ENCODE measurements around the gene TP53I13.

Gene TP53I13

GRCh38 chr17:29581583-29582253 lies 13.2 kb downstream of the TP53I13 start:
- no peak for DNase-seq (ENCODE audit: low read depth)

- no peak for DNase-seq (ENCODE audit: low read depth)
These were observed 13.8 kb downstream of the TP53I13 start for GRCh38 chr17:29582254-29582765.

- DNase-seq (ENCODE audit: low read depth) = no peak
These were observed 14.3 kb downstream of the TP53I13 start for GRCh38 chr17:29582772-29583171.

GRCh38 chr17:29583324-29584248 lies 15.1 kb downstream of the TP53I13 start:
- no peak for DNase-seq (ENCODE audit: low read depth)

- DNase-seq (ENCODE audit: low read depth) = no peak
These were observed 16.1 kb downstream of the TP53I13 start for GRCh38 chr17:29584452-29585079.

GRCh38 chr17:29585080-29585751 lies 16.7 kb downstream of the TP53I13 start:
- DNase-seq (ENCODE audit: low read depth) = no peak

GRCh38 chr17:29586676-29587469 lies 18.4 kb downstream of the TP53I13 start:
- no peak for DNase-seq (ENCODE audit: low read depth)

GRCh38 chr17:29587591-29587990 lies 19.1 kb downstream of the TP53I13 start:
- DNase-seq (ENCODE audit: low read depth) = no peak

GRCh38 chr17:29588017-29588561 lies 19.6 kb downstream of the TP53I13 start:
- no peak for DNase-seq (ENCODE audit: low read depth)

GRCh38 chr17:29588562-29589411 lies 20.3 kb downstream of the TP53I13 start:
- DNase-seq (ENCODE audit: low read depth) = no peak

GRCh38 chr17:29589524-29590410 lies 21.3 kb downstream of the TP53I13 start, which contains the start of gene GIT1:
TSS of gene GIT1 (minus strand) at chr17:29589648. CDS start at chr17:29589378, 270 bp downstream.
- DNase-seq (ENCODE audit: low read depth) = peak; percentile 69

- no peak for DNase-seq (ENCODE audit: low read depth)
These were observed 22.1 kb downstream of the TP53I13 start for GRCh38 chr17:29590411-29591145.

- no peak for DNase-seq (ENCODE audit: low read depth)
These were observed 22.7 kb downstream of the TP53I13 start for GRCh38 chr17:29591146-29591736.

- DNase-seq (ENCODE audit: low read depth) = peak; percentile 59
These were observed 23.5 kb downstream of the TP53I13 start for GRCh38 chr17:29591737-29592608.

GRCh38 chr17:29592850-29593551 lies 24.5 kb downstream of the TP53I13 start, which contains the start of gene ANKRD13B:
TSS of gene ANKRD13B (plus strand) at chr17:29593132. CDS start at chr17:29593622, 490 bp downstream.
- no peak for DNase-seq (ENCODE audit: low read depth)

Data from stimulated activated CD8-positive, alpha-beta memory T cell treated with anti-CD3 and anti-CD28 coated beads, Interleukin-15, amount 100 ng/mL, for 24 hours (primary cell).